A549 (cell line): Measurements from ENCODE around the gene KLF3. TPM values are rescaled to one million over a fixed set of nuclear protein-coding genes. Genes with fewer than 3 reads are reported as not detected.

Experiments
- ATAC-seq, 2 experiments: fragments of 200-7000 bp in 1 of 2; fragments of >200 bp in 1 of 2; cut with Nextera tagmentation in 1 of 2; cut with Tn5 transposase in 1 of 2; 3 replicates each; pipeline versions ENCODE4 v1.8.0 to v1.9.1; 2018 to 2020; ENCODE audit warnings: mild to moderate bottlenecking in 1 of 2, moderate library complexity in 1 of 2
- CTCF ChIA-PET: fragments of 300-600 bp; sonication (Branson Sonifier 250); formaldehyde crosslinking; extraction: SDS; loops from one replicate; lab custom pipeline; 2021; ENCODE audit warnings: antibody characterized with exemption, inconsistent platforms; lab: Yijun Ruan, JAX
- POLR2A ChIA-PET: fragments of 350-600 bp; formaldehyde crosslinking; extraction: SDS; loops from one replicate; lab custom pipeline; 2021; ENCODE audit warnings: antibody characterized with exemption, inconsistent platforms; lab: Yijun Ruan, JAX
- DNase-seq, 2 experiments: peaks; one replicate each; pipeline versions ENCODE4 v3.0.0 to v3.0.0-alpha.2; 2011 to 2016; ENCODE audit warnings: low read depth in 1 of 2, low spot score in 1 of 2
- FAIRE-seq: peaks from 2 replicates; lab custom pipeline; 2011; peaks lifted over from hg19 to GRCh38; lab: Jason Lieb, UNC
- H3K27ac ChIP-seq, 2 experiments: fragments of >200 bp; sonication (Bioruptor Twin); formaldehyde crosslinking; 3 replicates each; pipeline ENCODE4 v1.5.1; 2016 to 2017
- H3K4me1 ChIP-seq: fragments of >200 bp; sonication (Bioruptor Twin); formaldehyde crosslinking; 3 replicates; pipeline ENCODE4 v1.6.1; 2016
- H3K4me2 ChIP-seq: fragments of >200 bp; sonication (Bioruptor Twin); formaldehyde crosslinking; 3 replicates; pipeline ENCODE4 v1.6.1; 2016
- H3K4me3 ChIP-seq: fragments of >200 bp; sonication (Bioruptor Twin); formaldehyde crosslinking; 3 replicates; pipeline ENCODE4 v1.5.1; 2016
- H3K9me3 ChIP-seq: fragments of >200 bp; sonication (Bioruptor Twin); formaldehyde crosslinking; 3 replicates; pipeline ENCODE4 v1.6.1; 2016
- BHLHE40 ChIP-seq: IDR thresholded peaks from 2 replicates; pipeline ENCODE4 v1.6.1; 2012; ENCODE audit warnings: low read depth, low read length, inconsistent platforms
- CHD2 ChIP-seq: fragments of 150-350 bp; IDR thresholded peaks from 2 replicates; pipeline ENCODE4 v1.6.1; 2014; ENCODE audit warnings: low read length; ENCODE audit not compliant: partially characterized antibody
- CHD4 ChIP-seq: fragments of 200-600 bp; sonication (generic); IDR thresholded peaks from 2 replicates; pipeline ENCODE4 v1.6.1; 2016; ENCODE audit warnings: antibody characterized with exemption, mild to moderate bottlenecking, borderline replicate concordance
- EHF ChIP-seq: fragments of 250-450 bp; sonication (Bioruptor Pico); IDR thresholded peaks from 2 replicates; pipeline ENCODE4 v1.5.0; 2020; ENCODE audit warnings: mild to moderate bottlenecking
- EP300 ChIP-seq, 2 experiments: fragments of >200 bp; sonication (Bioruptor Twin); formaldehyde crosslinking; IDR thresholded peaks; 2 replicates in 1 of 2; 3 replicates in 1 of 2; pipeline ENCODE4 v1.6.1; 2016 to 2017
- ESRRA ChIP-seq: fragments of 150-350 bp; IDR thresholded peaks from 2 replicates; pipeline ENCODE4 v1.6.1; 2014; ENCODE audit warnings: mild to moderate bottlenecking, low read length, borderline replicate concordance
- FOSL2 ChIP-seq, 2 experiments: fragments of 450-650 bp in 1 of 2; fragments of >200 bp in 1 of 2; sonication (Bioruptor Twin) in 1 of 2; formaldehyde crosslinking; IDR thresholded peaks; 2 replicates each; pipeline versions ENCODE4 v1.5.0 to v1.6.1; 2016 to 2020; ENCODE audit warnings: mild to moderate bottlenecking in 1 of 2, moderate library complexity in 1 of 2
- FOXS1 ChIP-seq: fragments of 250-450 bp; sonication (Bioruptor Pico); IDR thresholded peaks from 2 replicates; pipeline ENCODE4 v1.5.0; 2020; ENCODE audit warnings: mild to moderate bottlenecking, moderate library complexity
- HOXA7 ChIP-seq: fragments of 250-450 bp; sonication (Bioruptor Pico); IDR thresholded peaks from 2 replicates; pipeline ENCODE4 v1.5.0; 2020; ENCODE audit warnings: mild to moderate bottlenecking, moderate library complexity
- HOXB13 ChIP-seq: fragments of 250-450 bp; sonication (Bioruptor Pico); IDR thresholded peaks from 2 replicates; pipeline ENCODE4 v1.5.0; 2020; ENCODE audit warnings: low read depth, mild to moderate bottlenecking, moderate library complexity
- KDM1A ChIP-seq: fragments of 200-600 bp; sonication (generic); IDR thresholded peaks from 2 replicates; pipeline ENCODE4 v1.6.1; 2016; ENCODE audit warnings: low read depth, mild to moderate bottlenecking
- PHF8 ChIP-seq: fragments of 200-600 bp; sonication (generic); IDR thresholded peaks from 2 replicates; pipeline ENCODE4 v1.6.1; 2016; ENCODE audit warnings: low read depth, mild to moderate bottlenecking, antibody characterized with exemption, moderate library complexity, borderline replicate concordance
- POLR2A ChIP-seq: IDR thresholded peaks from 2 replicates; pipeline ENCODE4 v1.6.1; 2012; ENCODE audit warnings: mild to moderate bottlenecking, low read length
- TFCP2L1 ChIP-seq: fragments of 250-450 bp; sonication (Bioruptor Pico); IDR thresholded peaks from 2 replicates; pipeline ENCODE4 v1.5.0; 2021; ENCODE audit warnings: mild to moderate bottlenecking
- ZC3H11A ChIP-seq: fragments of 450-650 bp; IDR thresholded peaks from 2 replicates; pipeline ENCODE4 v1.6.1; 2014; ENCODE audit warnings: antibody characterized with exemption, mild to moderate bottlenecking
- ZNF302 ChIP-seq: fragments of 250-450 bp; sonication (Bioruptor Pico); IDR thresholded peaks from 2 replicates; pipeline ENCODE4 v1.9.0; 2021; ENCODE audit warnings: inconsistent platforms, mild to moderate bottlenecking, moderate library complexity
- WGBS: methylation state at CpG from one replicate; pipeline ENCODE4 v1.1.6; 2017; ENCODE audit errors: missing lambda C conversion rate; 5-methylcytosine and 5-hydroxymethylcytosine counted together
- polyA plus RNA-seq, 4 experiments: library from polyadenylated mRNA; depleted of rRNA in 3 of 4; stranded (reverse); fragments of >200 nt; fragmentation: RNase III in 1 of 4; extraction: RNeasy Plus Mini Kit Qiagen cat#74134 plus additional on column Dnase treatment in 1 of 4; gene quantifications; 2 replicates in 3 of 4; 3 replicates in 1 of 4; pipeline ENCODE4 v1.2.3, GENCODE V29; 2011 to 2017
- TF ChIP-seq, protein P1 (sequence below): fragments of 450-650 bp; IDR thresholded peaks from 2 replicates; pipeline ENCODE4 v1.6.1; 2014; ENCODE audit warnings: antibody characterized with exemption
- TF ChIP-seq, protein P2 (sequence below): IDR thresholded peaks from 2 replicates; pipeline ENCODE4 v1.6.1; 2012; ENCODE audit warnings: low read depth, borderline replicate concordance
- TF ChIP-seq, protein P3 (sequence below): IDR thresholded peaks from 2 replicates; pipeline ENCODE4 v1.6.1; 2012
- TF ChIP-seq, protein P4 (sequence below): fragments of >200 bp; sonication (Bioruptor Twin); formaldehyde crosslinking; IDR thresholded peaks from 3 replicates; pipeline ENCODE4 v1.5.1; 2016

KLF3 gene
- polyA plus RNA-seq, 2 of the 4 experiments (the other 2 are of a cell fraction) = 11.2 to 29.6 TPM

DNA sequence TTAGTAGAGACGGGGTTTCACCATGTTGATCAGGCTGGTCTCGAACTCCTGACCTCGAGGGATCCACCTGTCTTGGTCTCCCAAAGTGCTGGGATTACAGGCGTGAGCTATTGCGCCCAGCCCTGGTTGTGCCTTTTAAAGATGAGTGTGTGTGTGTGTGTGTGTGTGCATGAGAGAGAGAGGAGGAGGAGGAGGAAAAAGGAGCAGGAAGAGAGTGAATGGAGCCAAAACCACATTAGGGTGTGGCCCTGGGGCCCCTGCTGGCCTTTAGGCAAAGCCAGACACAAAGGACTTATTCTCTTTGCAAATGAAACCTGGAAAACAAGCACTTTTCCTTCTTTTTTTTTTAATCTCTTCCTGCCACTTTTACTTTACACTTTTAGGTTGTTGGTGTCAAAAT is 48.2 kb upstream of the KLF3 start:
- Histone ChIP-seq H3K4me1 (peaks cover 13% of the 10 kb centered on the region), H3K4me2 (no peak overlapping the region), H3K4me3 (no peak overlapping the region), H3K9me3 (no peaks in the 10 kb centered on the region), H3K27ac (no peak overlapping the region)
- CTCF ChIA-PET = no interaction called here
- no peak for DNase-seq
- WGBS = 73% methylated on average over 5 of the region's 5 CpGs
- ATAC-seq = no peak
- TF ChIP-seq, protein P1, sequence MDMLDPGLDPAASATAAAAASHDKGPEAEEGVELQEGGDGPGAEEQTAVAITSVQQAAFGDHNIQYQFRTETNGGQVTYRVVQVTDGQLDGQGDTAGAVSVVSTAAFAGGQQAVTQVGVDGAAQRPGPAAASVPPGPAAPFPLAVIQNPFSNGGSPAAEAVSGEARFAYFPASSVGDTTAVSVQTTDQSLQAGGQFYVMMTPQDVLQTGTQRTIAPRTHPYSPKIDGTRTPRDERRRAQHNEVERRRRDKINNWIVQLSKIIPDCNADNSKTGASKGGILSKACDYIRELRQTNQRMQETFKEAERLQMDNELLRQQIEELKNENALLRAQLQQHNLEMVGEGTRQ = no peak
- no peak for TF ChIP-seq PHF8
- TF ChIP-seq, protein P2, sequence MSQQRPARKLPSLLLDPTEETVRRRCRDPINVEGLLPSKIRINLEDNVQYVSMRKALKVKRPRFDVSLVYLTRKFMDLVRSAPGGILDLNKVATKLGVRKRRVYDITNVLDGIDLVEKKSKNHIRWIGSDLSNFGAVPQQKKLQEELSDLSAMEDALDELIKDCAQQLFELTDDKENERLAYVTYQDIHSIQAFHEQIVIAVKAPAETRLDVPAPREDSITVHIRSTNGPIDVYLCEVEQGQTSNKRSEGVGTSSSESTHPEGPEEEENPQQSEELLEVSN = no peak
- TF ChIP-seq ZC3H11A = no peak
- TF ChIP-seq HOXA7 = no peak
- no peak for TF ChIP-seq ZNF302
- no peak for TF ChIP-seq EHF (CRISPR knock-in tag)
- TF ChIP-seq, protein P3, sequence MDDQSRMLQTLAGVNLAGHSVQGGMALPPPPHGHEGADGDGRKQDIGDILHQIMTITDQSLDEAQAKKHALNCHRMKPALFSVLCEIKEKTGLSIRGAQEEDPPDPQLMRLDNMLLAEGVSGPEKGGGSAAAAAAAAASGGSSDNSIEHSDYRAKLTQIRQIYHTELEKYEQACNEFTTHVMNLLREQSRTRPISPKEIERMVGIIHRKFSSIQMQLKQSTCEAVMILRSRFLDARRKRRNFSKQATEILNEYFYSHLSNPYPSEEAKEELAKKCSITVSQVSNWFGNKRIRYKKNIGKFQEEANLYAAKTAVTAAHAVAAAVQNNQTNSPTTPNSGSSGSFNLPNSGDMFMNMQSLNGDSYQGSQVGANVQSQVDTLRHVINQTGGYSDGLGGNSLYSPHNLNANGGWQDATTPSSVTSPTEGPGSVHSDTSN = no peak
- TF ChIP-seq, protein P4, sequence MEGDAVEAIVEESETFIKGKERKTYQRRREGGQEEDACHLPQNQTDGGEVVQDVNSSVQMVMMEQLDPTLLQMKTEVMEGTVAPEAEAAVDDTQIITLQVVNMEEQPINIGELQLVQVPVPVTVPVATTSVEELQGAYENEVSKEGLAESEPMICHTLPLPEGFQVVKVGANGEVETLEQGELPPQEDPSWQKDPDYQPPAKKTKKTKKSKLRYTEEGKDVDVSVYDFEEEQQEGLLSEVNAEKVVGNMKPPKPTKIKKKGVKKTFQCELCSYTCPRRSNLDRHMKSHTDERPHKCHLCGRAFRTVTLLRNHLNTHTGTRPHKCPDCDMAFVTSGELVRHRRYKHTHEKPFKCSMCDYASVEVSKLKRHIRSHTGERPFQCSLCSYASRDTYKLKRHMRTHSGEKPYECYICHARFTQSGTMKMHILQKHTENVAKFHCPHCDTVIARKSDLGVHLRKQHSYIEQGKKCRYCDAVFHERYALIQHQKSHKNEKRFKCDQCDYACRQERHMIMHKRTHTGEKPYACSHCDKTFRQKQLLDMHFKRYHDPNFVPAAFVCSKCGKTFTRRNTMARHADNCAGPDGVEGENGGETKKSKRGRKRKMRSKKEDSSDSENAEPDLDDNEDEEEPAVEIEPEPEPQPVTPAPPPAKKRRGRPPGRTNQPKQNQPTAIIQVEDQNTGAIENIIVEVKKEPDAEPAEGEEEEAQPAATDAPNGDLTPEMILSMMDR = no peak
- no peak for FAIRE-seq
- POLR2A ChIA-PET = no interaction called here

DNA sequence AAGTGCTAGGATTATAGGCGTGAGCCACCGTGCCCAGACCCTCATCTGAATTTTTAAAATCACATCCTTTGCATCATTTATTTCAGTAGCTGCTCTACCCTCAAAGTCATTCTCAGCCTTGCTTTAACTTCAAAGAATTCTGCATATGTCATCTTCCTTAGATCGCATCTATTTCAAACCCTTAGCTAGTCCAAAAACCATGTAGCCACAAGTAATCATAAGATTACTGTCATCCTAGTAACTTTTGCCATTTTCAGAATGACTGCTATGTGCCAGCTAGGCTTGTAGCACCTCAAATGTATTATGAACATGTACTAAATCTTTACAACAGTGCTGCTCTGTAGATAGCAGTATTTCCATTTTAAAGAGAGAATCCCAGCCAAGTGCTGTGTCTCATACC is 45.5 kb upstream of the KLF3 start:
- ChIA-PET POLR2A (no interaction called here), CTCF (no interaction called here)
- H3K27ac ChIP-seq = no peak overlapping the region
- H3K4me1 ChIP-seq = peaks cover 37% of the 10 kb centered on the region
- WGBS = 94% methylated on average over 3 of the region's 3 CpGs
- no peaks in the 10 kb centered on the region for H3K9me3 ChIP-seq
- H3K4me2 ChIP-seq = no peak overlapping the region
- TF ChIP-seq ZNF302 = no peak
- TF ChIP-seq TFCP2L1 (CRISPR knock-in tag) = no peak
- no peak for TF ChIP-seq CHD2
- TF ChIP-seq POLR2A = no peak
- TF ChIP-seq, protein P1 = no peak
- TF ChIP-seq CHD4 = no peak
- no peak for TF ChIP-seq KDM1A
- no peak for TF ChIP-seq ESRRA
- TF ChIP-seq HOXA7 = no peak
- TF ChIP-seq BHLHE40 = no peak
- TF ChIP-seq EP300 (IDR thresholded peaks at IDR 0.05) = no peak
- no peak for TF ChIP-seq HOXB13
- no peak for TF ChIP-seq FOSL2 (IDR thresholded peaks at IDR 0.05)
- TF ChIP-seq FOSL2 (CRISPR knock-in tag; IDR thresholded peaks at IDR 0.05) = no peak
- TF ChIP-seq FOXS1 (CRISPR knock-in tag) = no peak
- DNase-seq (no peak), FAIRE-seq (no peak), ATAC-seq (no peak)
- no peak overlapping the region for H3K4me3 ChIP-seq
